Cerebellar nuclear complex (tissue), 1 donor: Measurements from ENCODE around the gene NPHP1.
"Not testable (repeated sequence)": the region's sequence is repeated elsewhere in the genome, so short reads cannot be mapped to it uniquely, and the experiment has no call there.

Experiments used
- DNase-seq, 2 experiments: peaks; one replicate each; lab custom pipeline; 2025; lab: John Stamatoyannopoulos, UW

The NPHP1 gene

GRCh38 chr2:110126906-110127305 lies 77.9 kb downstream of the NPHP1 start:
- no peak for DNase-seq

DNA sequence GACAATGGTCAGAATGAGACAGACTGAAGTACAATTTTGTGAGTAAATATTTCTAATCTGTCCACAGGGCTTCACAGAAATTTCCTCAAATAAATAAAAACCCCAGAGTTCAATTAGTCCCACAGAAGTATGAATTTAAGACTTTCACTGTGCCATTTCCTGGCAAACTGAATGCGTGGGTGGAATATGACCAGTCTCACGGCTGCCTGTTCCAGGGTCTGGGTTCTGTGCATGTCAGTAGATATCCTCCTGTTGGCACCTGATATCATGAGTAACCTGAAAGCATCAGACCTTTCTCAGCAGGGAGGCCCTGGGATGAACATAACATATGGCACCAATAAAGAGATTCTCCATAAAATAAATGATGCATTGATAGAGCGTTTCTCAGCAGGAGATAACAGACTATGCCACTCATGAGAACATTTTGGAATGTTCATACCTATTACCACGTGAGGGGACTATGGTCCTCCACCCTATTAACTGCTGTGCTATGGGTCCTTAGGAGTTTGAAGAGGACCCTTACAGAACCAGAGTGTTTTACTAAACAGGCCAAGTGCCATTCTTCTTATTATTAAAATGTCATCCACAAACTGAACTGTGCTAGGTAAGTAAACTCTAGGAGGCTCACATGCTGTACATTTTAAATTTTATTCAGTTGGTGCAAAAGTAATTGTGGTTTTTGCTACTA lies 78.6 kb downstream of the NPHP1 start:
- no peak for DNase-seq

- no peak for DNase-seq
These were observed 79.7 kb downstream of the NPHP1 start for GRCh38 chr2:110124939-110125691.

DNA sequence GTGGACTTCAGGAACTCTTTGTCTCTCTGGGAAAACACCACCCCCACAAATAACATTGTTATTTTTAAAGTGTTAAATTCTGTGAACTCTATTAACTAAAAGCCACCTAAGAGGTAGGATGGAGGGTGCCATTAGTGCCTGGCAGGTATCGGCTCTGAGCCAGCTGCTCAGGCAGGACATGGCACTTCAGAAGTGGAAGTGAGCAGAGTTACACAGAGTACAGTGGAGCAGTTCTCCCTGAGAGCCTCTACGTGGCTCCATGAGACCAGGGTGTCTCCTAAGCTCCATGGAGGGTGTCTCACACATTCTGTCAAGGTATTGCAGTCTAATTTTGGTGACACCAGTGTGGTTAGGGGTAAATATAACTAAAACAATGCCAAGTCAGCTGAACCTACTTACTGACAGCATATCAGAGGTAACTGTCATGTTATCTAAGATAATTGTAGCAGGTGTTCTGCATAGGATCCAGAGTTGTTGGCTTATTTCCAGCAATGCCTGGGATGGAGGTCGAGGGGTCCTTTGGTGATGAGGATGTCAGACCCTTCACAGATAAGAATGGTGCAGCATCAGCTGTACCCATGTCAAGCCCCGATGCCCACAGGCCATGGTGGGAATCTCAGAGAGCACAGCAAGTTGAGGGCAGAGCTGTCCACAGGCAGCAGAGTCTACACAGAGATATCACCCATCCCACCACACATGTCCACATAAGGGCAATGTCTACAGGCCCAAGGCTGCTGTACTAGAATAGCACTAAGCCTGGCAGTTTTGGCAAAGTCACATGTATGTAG lies 80.6 kb downstream of the NPHP1 start:
- DNase-seq = no peak

DNA sequence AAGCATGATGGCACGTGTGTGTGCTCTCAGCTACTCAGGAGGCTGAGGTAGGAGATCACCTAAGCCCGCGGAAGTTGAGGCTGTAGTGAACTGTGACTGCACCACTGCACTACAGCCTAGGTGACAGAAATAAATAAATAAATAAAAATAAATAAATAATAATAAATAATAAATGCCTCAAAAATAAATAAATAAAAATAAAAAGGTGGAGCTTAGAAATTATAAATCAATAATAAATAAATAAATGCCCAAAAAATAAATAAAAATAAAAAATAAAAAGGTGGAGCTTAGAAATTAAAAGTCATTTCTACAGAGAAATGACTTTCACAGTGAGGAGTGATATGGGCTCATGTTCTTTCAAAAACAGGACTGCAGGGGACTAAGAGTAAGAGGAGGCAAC lies 83.2 kb downstream of the NPHP1 start:
- DNase-seq = no peak

DNA sequence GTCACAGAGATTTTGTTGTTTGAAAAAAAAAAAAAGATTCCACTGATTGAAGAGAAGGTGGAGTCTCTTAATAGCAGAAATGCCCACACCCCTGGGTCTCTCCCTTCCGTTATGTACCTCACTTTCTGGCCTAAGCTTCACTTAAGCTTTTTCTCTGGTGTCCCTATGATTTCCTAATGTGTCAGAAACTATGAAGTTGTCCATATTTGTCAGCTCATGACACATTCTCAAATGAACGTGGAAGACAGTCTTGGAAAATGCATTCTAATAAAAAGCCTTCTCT lies 83.8 kb downstream of the NPHP1 start:
- no peak for DNase-seq

GRCh38 chr2:110120171-110121051 lies 84.4 kb downstream of the NPHP1 start:
- no peak for DNase-seq

GRCh38 chr2:110116033-110116710 lies 88.6 kb downstream of the NPHP1 start:
- DNase-seq = no peak

DNA sequence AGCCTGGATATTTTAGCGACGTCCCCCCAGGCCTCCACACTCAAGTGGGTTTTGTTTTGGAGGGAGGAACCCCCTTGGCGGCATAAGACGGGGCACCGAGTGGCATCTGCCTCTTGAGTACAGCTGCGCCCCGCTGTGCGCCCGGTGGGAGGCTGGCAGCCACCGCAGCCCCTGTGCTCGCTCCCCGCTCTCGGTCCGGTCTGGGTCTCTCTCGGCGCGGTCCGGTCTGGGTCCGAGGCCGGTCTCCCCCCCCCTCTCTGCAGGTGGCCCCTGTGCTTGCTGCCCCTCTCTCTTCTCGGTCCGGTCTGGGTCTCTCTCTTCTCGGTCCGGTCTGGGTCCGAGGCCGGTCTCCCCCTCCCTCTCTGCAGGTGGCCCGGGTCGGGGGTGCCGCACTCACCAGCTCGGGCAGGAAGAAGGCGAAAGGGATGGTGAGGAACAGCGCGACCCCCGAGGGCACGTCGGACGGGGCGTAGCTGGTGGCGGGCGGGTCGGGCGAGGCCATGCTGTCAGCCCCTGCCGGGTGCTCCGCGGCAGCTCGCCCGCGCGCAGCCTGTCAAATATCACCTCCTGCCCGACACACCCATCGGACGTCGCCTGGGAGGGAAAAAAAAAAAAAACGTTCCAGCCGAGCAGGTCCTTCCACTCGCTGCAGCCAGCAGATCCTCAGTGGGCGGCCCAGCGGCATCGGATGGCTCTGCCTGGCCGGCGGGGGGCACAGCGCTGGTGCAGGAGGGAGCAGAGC lies 89.4 kb downstream of the NPHP1 start, which contains the start of gene MALL:
TSS of gene MALL (minus strand) at position 532 of the 742 bp plus-strand sequence. CDS start at position 502, 30 bp downstream.
- no peak for DNase-seq

DNA sequence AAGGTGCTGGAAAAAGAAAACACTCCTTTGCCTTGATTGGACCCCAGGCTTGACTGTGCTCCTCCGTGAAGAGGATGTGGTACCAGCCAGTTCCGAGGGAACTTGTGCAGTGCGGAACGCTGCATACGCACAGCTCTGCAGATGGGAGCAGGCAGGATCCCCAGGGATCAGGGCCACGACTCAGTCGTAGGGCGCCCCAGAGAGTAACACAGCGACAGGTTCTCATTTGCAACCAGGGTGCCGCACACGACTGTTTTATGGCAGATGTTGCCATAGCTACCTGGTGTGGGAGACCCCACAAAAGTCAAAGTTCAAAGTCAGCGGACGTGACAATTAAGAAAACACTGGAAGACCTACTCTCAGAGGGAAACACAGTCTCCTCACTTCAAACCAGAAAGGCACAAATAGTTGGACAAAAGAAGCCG lies 90.0 kb downstream of the NPHP1 start:
- DNase-seq = no peak

DNA sequence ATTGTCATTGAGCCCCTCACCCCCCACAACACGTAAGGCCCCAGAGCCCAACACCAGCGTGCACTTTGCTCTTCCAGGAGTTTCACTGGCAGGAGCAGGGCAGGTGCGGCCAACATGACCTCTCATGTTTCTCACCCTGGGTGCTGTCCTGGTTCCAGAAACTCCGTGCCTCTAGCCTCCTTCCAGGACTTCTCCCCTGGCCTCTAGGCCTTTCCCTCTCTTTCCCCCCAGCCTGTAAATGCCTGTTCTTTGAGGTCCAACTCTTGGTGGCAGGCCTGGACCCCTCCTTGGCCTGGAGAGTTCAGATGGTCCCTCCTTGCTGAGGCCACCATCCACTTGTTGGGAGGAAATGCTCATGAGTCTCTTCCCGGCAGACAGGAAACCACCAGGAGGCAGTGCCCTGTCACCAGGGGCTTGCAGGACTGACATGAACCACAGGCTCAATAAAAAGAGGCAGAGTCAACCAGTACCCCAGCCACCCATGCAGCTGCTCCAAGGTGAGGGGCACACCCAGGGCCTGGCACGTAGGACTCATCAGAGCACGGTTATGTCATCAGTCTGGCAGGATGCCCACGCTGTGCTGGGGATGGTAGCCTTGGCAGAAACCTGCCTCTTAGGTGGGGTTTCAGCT lies 90.7 kb downstream of the NPHP1 start:
- DNase-seq = no peak

GRCh38 chr2:110108291-110108690 lies 96.5 kb downstream of the NPHP1 start:
- not testable (repeated sequence) for DNase-seq

- no peak for DNase-seq
These were observed 97.4 kb downstream of the NPHP1 start for GRCh38 chr2:110107092-110108079.

DNA sequence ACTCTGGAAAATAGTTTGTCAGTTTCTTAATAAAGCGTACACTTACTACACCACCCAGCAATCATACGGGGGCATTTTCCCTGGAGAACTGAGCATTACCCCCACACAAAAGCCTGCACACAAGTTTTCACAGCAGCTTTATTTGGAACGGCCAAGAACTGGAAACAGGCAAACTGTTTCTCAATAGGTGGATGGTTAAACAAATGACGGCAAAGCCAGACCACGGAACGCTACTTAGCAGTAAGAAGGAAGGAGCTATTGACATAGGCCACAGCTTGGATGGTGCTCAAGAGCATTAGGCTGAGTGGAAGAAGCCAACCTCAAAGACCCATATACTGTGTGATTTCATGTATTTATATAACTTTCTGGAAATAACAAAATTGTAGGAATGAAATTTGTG lies 98.2 kb downstream of the NPHP1 start:
- no peak for DNase-seq

- no peak for DNase-seq
These were observed 99.0 kb downstream of the NPHP1 start for GRCh38 chr2:110105608-110106467.

- DNase-seq = no peak
These were observed 99.6 kb downstream of the NPHP1 start for GRCh38 chr2:110105183-110105582.

DNA sequence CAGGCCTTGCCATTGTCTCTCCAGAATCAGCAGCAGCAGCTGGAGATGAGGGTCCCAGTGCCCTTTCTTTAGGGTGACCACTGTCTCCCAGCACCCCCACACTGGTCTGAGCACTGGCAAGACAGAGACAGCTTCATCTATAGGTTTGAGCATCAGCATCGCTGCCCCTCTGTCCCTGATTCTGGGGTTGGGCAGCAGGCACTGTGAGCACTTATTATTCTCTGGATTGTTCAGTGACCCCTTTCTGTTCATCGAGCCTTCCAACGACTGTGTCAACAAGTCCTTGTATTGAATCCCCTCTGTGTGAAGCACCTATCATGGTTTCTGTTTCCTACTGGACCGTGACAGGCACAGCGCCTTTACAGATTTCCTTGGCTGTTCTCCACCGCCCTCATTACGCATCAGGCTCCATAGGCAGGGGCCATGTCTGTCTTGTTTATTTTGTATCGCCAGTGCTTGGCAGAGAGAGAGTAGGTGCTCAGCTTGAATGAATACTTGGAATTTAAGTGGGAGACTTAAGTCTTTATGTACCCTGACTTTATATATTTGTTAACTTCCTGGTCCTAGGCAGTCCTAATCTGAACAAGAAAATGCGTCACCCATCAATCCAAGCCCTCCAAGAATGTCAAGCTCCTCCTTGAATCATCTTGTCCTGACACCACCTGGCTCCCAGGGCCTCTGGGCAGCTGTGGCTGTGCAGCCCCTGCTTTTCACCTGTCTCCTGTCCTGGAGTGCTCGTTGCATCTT lies 100.6 kb downstream of the NPHP1 start:
- no peak for DNase-seq
